H1 (cell line): ENCODE data around the gene ATOH8.

ENCODE experiments used
- RAD21 ChIP-seq, 2 experiments: IDR thresholded peaks in 1 of 2; conservative IDR thresholded peaks in 1 of 2; 2 replicates each; pipeline ENCODE4 v1.6.1; 2011; ENCODE audit warnings: low read depth in 2 of 2, low read length in 2 of 2, improper control_type of control experiment in 1 of 2, inconsistent platforms in 1 of 2, mild to moderate bottlenecking in 1 of 2, moderate library complexity in 1 of 2
- RBBP5 ChIP-seq: IDR thresholded peaks from 2 replicates; pipeline ENCODE4 v1.7.1; 2012; ENCODE audit warnings: low read depth, mild to moderate bottlenecking, inconsistent platforms, low read length, moderate library complexity, borderline replicate concordance
- SRF ChIP-seq: IDR thresholded peaks from 2 replicates; pipeline ENCODE4 v1.6.1; 2011; ENCODE audit warnings: mild to moderate bottlenecking, low read depth, low read length, moderate library complexity
- TAF1 ChIP-seq: IDR thresholded peaks from 2 replicates; pipeline ENCODE4 v1.6.1; 2011; ENCODE audit warnings: mild to moderate bottlenecking, low read depth, low read length

GRCh38 chr2:85737481-85737880 is 16.3 kb upstream of the ATOH8 start:
- no peak for TF ChIP-seq TAF1
- no peak for TF ChIP-seq RAD21 (IDR thresholded peaks at IDR 0.05 in 1 of 2, conservative IDR thresholded peaks at IDR 0.05 in 1 of 2; ENCODE audit: low read depth in 2 of 2, low read length in 2 of 2)
- TF ChIP-seq RBBP5: no peak
- TF ChIP-seq SRF: no peak
